NCI-H2196 treated with DMSO at 0.1 percent for 48 hours (cell line): Measurements from ENCODE around the gene FOXI1.

Source experiments
- DNase-seq: peaks from one replicate; lab custom pipeline; 2025; ENCODE audit not compliant: unreplicated experiment; lab: John Stamatoyannopoulos, UW

The FOXI1 gene

GRCh38 chr5:170105642-170106611 is at the start of gene FOXI1:
FOXI1 (plus strand) TSS chr5:170105897; CDS start chr5:170105958, 61 bp downstream.
- no peak for DNase-seq

- no peak for DNase-seq
Measured at GRCh38 chr5:170056561-170057267, 49.0 kb upstream of the FOXI1 start.

- no peak for DNase-seq
Measured at GRCh38 chr5:170057311-170057710, 48.4 kb upstream of the FOXI1 start.

- DNase-seq: no peak
Measured at GRCh38 chr5:170059221-170059620, 46.5 kb upstream of the FOXI1 start.

- DNase-seq: no peak
Measured at GRCh38 chr5:170067152-170067551, 38.5 kb upstream of the FOXI1 start.

GRCh38 chr5:170067574-170068170 is 38.0 kb upstream of the FOXI1 start:
- no peak for DNase-seq

- no peak for DNase-seq
Measured at GRCh38 chr5:170069512-170069911, 36.2 kb upstream of the FOXI1 start.

GRCh38 chr5:170070556-170071412 is 34.9 kb upstream of the FOXI1 start:
- no peak for DNase-seq

GRCh38 chr5:170071748-170072147 is 33.9 kb upstream of the FOXI1 start:
- no peak for DNase-seq

GRCh38 chr5:170075696-170076095 is 30.0 kb upstream of the FOXI1 start:
- no peak for DNase-seq

GRCh38 chr5:170076211-170076610 is 29.5 kb upstream of the FOXI1 start:
- no peak for DNase-seq

GRCh38 chr5:170076739-170077138 is 29.0 kb upstream of the FOXI1 start:
- DNase-seq: no peak

- DNase-seq: no peak
Measured at GRCh38 chr5:170077526-170077925, 28.2 kb upstream of the FOXI1 start.

- DNase-seq: no peak
Measured at GRCh38 chr5:170078458-170078857, 27.2 kb upstream of the FOXI1 start.

- DNase-seq: no peak
Measured at GRCh38 chr5:170078931-170079330, 26.8 kb upstream of the FOXI1 start.

- DNase-seq: no peak
Measured at GRCh38 chr5:170080217-170080616, 25.5 kb upstream of the FOXI1 start.

GRCh38 chr5:170080786-170081445 is 24.8 kb upstream of the FOXI1 start:
- no peak for DNase-seq

GRCh38 chr5:170081616-170082015 is 24.1 kb upstream of the FOXI1 start:
- no peak for DNase-seq

- no peak for DNase-seq
Measured at GRCh38 chr5:170082701-170083100, 23.0 kb upstream of the FOXI1 start.

GRCh38 chr5:170087168-170087817 is 18.4 kb upstream of the FOXI1 start:
- DNase-seq: no peak
